ENCODE measurements around the gene FOXK2.
"Not testable (repeated sequence)": the region's sequence is repeated elsewhere in the genome, so short reads cannot be mapped to it uniquely, and the experiment has no call there.

Gene FOXK2

DNA sequence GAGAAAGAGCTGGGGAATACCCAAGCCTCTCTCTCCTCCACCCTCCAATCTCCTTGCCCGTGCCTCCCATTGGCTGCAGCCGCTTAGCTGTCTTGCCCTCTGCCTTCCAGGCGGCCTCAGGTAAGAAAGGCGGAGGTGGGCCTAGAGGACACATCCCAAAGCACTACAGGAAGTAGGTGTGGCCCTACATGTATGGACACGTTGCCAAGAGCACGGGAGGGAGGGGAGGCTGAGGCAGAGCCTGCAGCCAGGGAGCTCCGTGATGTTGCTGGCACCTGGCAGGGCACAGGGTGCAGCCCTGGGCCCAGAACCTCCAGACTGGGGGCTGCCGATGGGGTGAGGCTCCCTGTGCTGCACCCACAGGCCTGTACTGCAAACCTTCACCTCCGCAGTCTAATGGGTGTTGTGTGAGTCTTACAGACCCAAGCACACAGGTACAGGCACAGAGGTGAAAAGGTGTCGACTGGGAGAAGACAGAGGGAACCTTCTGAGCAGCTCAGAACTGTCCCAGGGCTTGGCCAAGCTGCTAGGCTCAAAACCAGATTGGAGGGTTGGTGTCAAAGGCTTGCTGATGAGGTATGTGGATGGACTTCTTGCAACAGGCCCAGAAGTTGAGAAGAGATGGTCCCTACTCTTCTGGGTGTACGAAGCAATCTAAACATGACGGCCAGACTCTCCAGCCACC, 23.5 kb upstream of the FOXK2 start:
- no peak for DNase-seq

DNA sequence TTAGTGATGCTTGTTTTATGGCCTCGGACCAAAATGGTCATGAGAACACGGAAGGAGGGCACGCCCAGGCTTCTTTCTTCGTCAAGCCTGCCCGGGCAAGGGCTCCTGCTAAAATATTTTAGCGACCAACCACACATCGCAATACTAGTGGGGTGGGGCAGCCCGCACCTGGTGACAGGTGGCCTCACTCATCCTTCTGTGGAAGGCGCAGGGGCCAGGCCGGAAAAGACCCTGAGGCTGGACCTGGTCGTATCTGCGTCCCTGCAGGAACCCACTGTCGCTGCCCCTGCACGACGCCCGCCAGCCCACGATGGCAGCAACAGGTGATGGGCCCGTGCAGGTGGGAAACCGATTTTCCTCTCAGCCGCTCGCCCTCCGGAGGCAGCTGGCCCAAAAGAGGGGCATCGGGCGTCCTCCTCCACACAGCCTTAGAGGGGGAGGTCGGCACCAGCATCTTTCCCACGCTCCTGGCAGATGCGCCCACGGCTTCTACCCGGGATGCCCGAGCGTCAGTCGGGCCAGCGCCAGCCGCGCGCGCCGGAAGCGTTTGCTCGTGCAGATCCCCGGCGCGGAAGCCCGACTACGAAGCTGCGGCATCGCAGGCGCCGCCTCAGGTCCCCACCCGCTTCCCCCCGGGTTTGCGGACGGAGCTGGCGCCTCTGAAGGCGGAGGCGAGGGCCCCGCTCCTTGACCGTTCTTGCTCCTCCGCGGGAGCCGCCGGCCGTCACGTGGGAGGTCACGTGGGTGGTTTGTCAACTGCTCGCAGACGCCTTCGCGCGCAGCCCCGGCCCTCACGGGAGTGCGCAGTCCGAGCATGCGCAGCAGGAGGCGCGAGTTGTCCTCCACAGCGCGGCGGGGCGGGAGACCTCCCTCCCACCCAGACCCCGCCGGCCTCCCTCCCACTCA, 22.8 kb upstream of the FOXK2 start:
- peak; percentile 97 for DNase-seq

DNA sequence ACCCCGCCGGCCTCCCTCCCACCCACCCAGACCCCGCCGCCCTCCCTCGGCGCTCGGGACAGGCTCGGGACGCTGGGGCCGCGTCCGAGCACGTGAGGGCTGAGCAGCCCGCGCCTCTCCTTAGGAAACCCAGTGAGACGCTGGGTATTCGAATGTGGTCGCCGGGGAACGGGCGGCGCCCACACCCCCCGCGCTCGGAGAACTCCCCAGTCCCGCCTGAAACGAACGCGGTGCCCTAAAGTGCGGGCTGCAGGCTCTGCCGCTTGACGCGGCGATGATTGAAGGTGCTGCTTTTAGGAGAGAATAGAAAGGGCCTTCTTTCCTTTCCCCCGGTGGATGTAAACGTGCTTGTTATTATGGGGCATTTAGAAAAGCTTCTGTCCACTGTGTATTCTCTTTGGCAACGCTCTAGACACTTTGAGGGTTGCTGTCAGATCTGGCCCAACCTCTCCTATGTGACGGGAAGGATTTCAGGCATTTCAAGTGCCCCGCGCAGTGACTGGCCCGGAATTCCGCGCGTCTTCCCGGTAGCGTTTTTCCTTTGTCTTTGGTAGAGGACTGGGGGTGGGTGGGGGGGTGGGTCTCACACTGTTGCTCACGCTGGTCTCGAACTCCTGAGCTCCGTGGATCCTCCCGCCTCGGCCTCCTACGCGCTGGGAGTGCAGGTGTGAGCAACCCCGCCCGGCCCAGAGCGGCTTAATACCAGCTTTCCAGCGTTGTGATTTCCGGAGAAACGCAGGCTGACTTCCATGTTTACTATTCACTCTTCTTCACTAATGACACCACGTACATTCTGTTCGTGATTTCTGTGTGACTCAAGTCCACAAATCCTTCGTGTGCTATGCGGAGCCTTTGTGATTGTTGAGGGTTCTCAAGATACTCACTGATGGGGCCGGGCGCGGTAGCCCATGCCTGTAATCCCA, 21.8 kb upstream of the FOXK2 start:
- DNase-seq, result peak; percentile 80

DNA sequence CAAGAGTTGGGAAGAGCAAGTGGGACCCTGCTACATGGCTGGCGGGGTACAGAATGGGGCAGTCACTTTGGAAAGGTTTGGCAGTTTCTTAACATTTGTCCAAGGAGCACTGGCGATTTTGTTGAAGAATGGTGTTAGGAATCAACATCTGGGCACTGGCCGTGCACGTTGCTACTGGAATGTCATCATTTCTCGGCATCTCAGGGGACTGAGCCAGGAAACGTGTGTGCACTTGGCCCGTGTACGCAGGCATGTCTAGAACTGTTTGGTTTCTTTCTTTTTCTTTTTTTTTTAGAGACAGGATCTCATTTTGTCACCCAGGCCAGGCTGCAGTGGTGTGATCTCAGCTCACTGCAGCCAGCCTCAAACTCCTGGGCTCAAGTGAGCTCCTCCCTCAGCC, 17.3 kb upstream of the FOXK2 start:
- DNase-seq, result no peak

DNA sequence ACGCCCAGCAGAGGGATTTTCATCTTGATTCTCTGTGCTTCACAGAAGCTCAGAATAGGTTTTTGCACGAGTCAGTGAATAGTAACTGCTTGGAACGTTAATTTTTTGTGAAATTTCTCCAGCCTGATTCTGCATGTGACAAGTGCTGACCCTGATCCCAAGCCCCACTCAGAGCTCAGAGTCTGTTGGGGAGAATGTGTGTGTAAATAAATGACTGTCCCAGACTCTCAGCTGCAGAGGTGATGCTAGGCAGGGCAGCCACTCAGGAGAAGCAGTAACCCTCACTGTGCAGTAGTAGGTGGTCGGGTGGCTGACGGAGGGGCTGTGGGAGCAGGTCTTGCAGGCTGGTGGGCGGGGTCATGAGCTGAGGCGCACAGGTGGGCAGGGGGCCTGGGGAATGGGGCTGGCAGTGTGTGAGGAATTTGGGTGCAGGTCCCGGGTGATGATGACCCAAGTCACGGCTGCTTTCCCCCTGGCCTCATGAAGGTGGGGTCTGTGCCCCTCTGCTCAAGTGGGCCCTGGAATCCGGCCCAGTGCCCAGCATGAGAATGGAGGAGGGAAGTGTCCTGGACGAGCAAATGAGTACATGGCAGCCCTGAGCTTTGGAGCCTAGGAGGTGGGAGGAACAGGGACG, 16.3 kb upstream of the FOXK2 start:
- DNase-seq, result no peak

DNA sequence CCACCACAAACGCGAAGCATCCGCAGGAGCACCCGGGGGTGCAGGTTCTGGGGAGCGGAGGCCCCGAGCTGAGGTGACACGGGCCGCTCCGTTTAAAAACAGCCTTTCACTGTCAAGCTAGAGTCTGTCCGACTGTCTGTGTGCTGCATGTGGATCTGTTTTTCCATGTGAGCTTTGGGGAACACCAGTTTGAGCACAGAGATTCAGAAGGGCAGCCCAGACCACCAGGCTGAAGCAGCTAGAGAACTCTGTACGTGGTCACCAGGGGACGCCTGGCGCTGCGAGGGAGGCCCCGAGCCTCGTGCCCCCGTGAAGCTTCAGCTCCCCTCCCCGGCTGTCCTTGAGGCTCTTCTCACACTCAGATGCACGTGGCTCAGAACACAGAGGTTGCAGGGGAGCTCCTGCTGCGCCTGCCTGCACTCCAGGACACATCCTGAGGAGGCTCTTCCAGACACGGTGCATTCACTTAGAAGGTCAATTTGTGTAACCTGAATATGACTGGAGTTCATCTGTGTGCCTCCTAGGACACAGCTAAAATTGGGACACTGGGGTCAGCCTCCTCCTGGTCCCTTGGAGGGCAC, 15.7 kb upstream of the FOXK2 start:
- DNase-seq, result no peak

DNA sequence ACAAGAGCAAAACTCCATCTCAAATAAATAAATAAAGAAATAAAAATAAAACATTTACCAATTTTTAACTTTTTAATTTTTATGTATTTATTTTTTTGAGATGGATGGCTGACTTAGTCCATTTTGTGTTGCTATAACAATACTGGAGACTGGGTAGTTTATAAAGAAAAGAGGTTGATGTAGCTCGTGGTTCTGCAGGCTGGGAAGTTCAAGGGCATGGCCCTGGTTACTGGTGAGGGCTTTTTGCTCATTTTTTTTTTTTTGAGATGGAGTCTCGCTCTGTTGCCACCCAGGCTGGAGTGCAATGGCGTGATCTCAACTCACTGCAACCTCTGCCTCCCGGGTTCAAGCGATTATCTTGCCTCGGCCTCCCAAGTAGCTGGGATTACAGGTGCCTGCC, 14.2 kb upstream of the FOXK2 start:
- no peak for DNase-seq

DNA sequence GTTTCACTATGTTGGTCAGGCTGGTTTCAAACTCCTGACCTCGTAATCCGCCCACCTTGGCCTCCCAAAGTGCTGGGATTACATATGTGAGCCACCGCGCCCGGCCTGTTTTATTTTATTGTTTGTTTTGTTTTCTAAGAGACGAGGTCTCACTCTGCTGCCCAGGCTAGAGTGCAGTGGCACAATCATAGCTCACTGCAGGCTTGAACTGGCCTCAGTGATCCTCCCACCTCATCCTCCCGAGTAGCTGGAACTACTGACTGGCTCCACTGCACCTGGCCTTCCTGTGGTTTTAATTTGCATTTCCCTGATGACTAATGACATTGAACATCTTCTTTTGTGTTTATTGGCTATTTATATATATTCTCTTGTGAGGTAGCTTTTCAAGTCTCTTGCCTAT, 13.1 kb upstream of the FOXK2 start:
- not testable (repeated sequence) for DNase-seq

DNA sequence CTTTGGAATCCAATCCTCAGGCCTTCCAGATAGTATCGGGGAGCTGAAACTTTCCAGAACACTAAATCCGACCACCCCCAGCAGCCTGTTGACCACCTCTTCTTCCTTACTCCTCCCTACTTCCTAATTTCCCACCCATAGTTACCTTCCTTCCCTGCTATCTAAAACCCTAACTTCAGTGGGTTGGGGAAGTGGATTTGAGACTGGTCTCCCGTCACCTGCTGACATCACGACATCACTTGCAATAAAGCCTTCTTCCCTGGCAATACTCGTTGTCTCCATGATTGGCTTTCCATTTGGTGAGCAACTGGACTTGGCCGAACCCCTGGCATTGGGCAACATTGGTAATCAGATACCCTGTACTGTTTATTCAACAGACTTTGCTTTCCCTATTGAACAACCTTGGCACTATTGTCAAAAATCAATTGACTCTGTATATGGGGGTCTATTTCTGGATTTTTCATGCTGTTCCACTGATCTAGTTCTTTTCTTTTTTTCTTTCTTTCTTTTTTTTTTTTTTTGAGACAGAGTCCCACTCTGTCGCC, 11.8 kb upstream of the FOXK2 start:
- DNase-seq, result no peak

DNA sequence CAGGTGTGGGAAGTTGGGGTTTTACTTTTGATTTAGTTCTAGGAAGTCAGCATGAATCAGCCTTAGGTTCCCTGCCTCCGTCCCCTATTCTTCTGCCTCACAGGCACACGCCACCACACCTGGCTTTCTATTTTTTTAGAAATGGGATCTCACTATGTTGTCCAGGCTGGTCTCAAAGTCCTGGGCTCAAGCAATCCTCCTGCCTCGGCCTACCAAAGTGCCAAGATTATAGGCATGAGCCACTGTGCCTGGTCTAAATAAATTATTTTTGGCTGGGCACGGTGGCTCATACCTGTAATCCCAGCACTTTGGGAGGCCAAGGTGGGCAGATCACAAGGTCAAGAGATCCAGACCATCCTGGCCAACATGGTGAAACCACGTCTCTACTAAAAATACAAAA, 7.9 kb upstream of the FOXK2 start:
- not testable (repeated sequence) for DNase-seq

DNA sequence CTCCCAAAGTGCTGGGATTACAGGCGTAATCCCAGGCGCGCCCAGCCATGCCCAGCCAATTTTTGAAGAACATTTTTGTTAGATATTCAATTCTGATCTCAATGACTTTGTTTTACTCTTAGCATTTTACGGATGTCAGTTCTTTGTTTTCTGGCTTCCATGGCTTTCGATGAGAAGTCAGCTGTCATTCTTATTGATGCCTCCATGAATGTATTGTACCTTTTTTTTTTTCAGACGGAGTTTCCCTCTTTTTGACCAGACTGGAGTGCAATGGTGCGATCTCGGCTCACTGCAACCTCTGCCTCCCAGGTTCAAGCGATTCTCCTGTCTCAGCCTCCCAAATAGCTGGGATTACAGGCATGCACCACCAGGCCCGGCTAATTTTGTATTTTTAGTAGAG, 5.7 kb upstream of the FOXK2 start:
- not testable (repeated sequence) for DNase-seq

DNA sequence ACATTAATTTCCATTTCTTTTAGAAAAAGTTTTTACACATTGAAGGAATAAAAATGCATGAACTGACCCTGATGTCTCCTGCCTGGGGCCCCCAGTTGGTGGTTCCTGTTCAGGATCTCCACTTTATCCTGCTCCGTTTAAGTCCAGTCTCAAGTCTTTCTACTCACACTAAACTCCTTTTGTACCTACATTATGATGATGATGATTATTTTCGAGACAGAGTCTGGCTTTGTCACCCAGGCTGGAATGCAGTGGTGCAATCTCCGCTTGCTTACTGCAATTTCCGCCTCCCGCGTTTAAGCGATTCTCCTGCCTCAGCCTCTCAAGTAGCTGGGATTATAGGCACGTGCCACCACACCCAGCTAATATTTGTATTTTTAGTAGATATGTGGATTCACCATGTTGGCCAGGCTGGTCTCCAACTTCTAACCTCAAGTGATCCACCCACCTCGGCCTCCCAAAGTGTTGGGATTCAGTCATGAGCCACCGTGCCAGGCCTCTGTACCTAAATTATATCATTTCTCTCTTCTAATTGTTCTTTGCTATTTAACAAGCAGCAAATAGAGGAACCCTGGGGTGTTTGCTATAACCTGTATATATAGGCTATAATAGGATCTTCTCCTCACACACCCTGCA, 2.2 kb upstream of the FOXK2 start:
- DNase-seq, result no peak

DNA sequence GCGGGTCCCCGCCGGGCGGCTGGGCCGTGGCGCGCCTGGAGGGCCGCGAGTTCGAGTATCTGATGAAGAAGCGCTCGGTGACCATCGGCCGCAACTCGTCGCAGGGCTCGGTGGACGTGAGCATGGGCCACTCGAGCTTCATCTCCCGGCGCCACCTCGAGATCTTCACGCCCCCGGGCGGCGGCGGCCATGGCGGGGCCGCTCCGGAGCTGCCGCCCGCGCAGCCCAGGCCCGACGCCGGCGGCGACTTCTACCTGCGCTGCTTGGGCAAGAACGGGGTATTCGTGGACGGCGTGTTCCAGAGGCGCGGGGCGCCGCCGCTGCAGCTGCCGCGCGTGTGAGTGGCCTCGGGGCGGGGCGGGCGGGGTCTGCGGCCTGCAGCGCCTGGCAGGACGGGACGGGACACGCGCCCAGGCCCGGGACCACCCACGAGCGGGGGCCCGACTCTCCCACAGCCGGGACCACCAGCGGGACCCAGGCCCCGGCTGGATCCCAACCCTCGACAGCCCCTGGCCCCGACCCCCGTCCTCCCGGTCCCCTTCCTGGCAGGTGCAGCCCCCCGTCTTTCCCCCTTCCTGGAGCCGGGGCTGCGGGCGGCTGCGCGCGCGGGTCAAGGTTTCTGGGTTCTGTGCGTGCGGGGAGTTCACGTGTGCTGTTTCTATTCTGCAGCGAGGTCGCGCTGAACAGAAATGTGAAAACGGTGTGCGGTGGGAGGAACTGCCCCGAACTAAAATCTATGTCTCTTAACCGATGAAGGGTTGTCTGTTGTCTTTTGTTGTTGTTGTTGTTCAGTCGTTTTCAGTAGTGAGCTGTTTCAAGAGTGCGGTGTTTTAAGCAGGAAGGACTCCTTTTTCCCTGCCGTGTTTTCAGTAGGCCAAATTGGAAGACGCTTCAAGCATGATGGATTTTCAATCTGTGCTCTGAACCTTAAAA, 705 bp downstream of the FOXK2 start:
- peak; percentile 73 for DNase-seq

DNA sequence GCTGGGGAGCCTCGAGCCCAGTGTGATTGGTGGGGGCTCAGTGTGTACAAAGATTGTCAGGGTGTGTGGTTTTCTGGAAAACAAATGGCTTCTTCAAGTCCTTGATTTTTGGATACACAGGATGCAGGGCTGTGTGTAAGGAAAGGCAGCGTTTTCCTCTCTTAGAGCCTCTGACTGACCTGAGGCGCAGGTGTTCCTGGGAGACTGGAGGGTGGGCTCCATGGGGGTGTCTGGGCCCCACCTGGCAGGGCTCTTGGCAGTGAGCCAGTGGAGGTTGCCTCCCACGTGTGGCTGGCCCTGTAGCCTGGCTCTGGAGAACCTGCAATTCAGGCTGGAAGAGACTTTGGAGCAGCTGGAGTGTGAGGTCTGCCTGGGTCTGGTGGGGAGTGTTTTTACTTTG, 5.0 kb downstream of the FOXK2 start:
- DNase-seq, result peak; percentile 12

DNA sequence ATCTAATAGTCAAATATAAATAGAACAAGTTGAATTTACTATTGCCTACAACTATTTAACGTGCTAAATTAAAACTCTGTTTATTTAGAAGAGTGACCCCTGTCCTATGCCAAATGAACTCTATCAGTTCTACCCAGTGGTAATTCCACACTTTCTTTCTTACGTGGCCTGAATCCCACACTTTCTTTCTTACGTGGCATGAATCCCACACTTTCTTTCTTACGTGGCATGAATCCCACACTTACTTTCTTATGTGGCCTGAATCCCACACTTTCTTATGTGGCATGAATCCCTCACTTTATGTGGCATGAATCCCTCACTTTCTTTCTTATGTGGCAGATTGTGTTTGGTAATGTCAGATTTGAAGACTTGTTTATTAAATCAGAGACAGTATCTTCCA, 6.2 kb downstream of the FOXK2 start:
- no peak for DNase-seq

DNA sequence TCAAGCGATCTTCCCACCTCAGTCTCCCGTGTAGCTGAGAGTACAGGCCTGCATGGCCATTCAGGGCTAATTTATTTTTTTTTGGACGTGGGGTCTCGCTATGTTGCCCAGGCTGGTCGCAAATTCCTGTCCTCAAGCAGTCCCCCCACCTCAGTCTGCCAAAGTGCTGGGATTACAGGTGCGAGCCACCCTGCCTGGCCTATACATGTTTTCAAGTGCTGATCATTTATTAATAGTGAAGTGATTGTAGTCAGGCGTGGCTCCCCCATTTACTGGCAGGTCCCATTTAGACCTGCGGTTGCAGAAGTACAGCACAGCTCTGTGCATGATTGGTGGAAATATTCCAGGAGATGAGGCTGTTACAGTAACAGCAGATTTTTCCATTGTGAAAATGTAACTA, 8.4 kb downstream of the FOXK2 start:
- DNase-seq, result no peak

DNA sequence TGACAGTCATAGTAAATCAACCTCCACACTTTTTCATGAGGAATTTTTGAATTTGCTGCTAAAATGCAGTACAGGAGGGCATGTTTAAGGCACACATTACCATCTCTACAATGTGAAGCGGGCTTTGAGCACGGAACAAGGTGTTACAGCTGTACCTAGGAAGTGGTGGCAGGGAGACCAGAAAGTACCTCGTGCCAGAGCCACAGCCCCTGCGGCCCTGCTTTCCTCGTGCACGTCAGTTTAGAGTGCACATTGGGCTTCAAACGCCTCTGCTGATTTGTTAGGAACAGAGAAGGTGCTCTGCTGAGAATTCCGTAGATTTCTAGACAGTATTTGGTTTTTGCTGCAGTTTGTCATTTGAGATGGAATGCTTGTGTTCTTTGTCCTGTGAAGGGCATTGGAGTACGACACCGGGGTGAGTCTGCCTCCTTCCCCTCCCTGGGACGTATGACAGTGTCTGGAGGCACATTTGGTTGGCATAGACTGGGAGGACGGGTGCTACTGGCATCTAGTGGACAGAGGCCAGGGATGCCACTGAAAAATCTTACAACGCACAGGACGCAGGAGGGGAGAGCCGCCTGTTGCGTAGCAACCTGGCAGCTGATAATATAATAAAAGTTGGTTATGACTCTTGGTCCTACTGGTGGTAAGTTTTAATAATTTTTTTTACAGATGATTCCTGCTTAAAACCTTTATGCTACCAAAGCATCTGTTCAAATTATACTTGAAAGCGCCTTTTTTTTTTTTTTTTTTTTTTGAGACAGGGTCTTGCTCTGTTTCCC, 9.1 kb downstream of the FOXK2 start:
- DNase-seq, result peak; percentile 64

DNA sequence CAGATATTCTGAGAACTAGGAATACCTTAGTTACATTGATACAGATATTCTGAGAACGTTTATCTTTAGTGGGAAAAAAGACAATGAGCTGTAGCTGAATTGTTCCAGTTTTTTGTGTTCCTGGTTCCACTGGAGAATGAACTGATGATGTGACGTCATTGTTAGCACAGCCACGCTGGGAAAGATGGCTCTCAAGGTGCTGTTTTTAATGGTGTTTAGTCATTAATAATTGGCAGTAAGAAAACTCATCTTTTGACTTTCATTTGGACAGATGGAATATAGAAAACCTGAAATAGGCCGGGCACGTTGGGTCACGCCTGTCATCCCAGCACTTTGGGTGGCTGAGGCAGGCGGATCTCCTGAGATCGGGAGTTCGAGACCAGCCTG, 10.4 kb downstream of the FOXK2 start:
- DNase-seq, result no peak

DNA sequence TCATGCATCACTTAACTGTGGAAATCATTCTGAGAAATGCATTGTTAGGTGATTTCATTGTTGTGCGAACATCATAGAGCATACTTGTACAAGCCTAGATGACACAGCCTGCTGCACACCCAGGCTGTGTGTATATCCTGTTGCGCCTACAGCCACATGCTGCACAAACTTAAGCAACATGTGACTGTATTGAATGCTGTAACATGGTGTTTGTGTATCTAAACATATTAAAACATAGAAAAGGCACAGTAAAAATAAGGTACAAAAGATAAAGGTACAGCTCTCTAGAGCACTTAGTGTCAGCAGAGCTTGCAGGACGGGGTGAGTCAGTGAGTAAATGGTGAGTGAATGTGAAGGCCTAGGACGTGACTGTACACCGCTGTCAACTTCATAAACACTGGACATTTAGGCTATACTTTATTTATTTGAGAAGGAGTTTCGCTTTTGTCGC, 11.9 kb downstream of the FOXK2 start:
- DNase-seq, result no peak

Measured in eye (tissue), 1 donor.